OCI-LY7 (cell line): ENCODE results near the gene RASAL3. TPM values are rescaled to one million over a fixed set of nuclear protein-coding genes. Genes with fewer than 3 reads are reported as not detected.

Experiments
- BruUV-seq: library from RNA; stranded (reverse); fragments of 400-500 nt; replicated peaks from 2 replicates; lab custom pipeline; 2021; lab: Mats Ljungman, UMichigan
- CTCF ChIA-PET: fragments of 300-600 bp; sonication (Branson Sonifier 250); formaldehyde crosslinking; loops from one replicate; lab custom pipeline; 2022; ENCODE audit warnings: antibody characterized with exemption; ENCODE audit not compliant: unreplicated experiment; lab: Charles Lee
- POLR2A ChIA-PET: fragments of 300-600 bp; sonication (Branson Sonifier 250); formaldehyde crosslinking; loops from one replicate; lab custom pipeline; 2022; ENCODE audit warnings: antibody characterized with exemption; lab: Charles Lee
- DNase-seq: peaks from one replicate; pipeline ENCODE4 v3.0.0-alpha.2; 2015; ENCODE audit warnings: low spot score
- H2AFZ ChIP-seq: fragments of 200-600 bp; sonication (generic), shearing (Covaris generic); 2 replicates; pipeline ENCODE4 v1.6.1; 2014; ENCODE audit warnings: mild to moderate bottlenecking, antibody characterized with exemption, low read length, moderate library complexity
- H3K27ac ChIP-seq: fragments of 200-600 bp; sonication (generic); 2 replicates; pipeline ENCODE4 v1.5.1; 2014; ENCODE audit warnings: mixed run types, low read depth, mild to moderate bottlenecking, moderate library complexity, low read length, inconsistent platforms; ENCODE audit not compliant: poor library complexity, severe bottlenecking
- H3K36me3 ChIP-seq: fragments of 200-600 bp; sonication (generic); 2 replicates; pipeline ENCODE4 v1.6.1; 2014; ENCODE audit warnings: mild to moderate bottlenecking, antibody characterized with exemption, low read length, moderate library complexity, mixed read lengths; ENCODE audit not compliant: insufficient read depth
- H3K4me1 ChIP-seq: fragments of 200-600 bp; sonication (generic); 2 replicates; pipeline ENCODE4 v1.5.1; 2014; ENCODE audit warnings: mild to moderate bottlenecking, low read length; ENCODE audit not compliant: insufficient read depth, poor library complexity, severe bottlenecking
- H3K4me2 ChIP-seq: fragments of 200-600 bp; sonication (generic); 2 replicates; pipeline ENCODE4 v1.6.1; 2014; ENCODE audit warnings: mild to moderate bottlenecking, low read length
- H3K4me3 ChIP-seq: fragments of 200-600 bp; sonication (generic); 2 replicates; pipeline ENCODE4 v1.5.1; 2014; ENCODE audit warnings: mild to moderate bottlenecking, low read depth, low read length; ENCODE audit not compliant: poor library complexity, severe bottlenecking
- H3K79me2 ChIP-seq: fragments of 200-600 bp; sonication (generic); 2 replicates; pipeline ENCODE4 v1.6.1; 2016; ENCODE audit warnings: low read depth, mild to moderate bottlenecking, low read length, moderate library complexity, mixed read lengths; ENCODE audit not compliant: insufficient read depth
- H3K9me2 ChIP-seq: fragments of 200-600 bp; sonication (generic); 2 replicates; pipeline ENCODE4 v1.6.1; 2016; ENCODE audit warnings: mild to moderate bottlenecking, low read length, mixed read lengths; ENCODE audit not compliant: insufficient read depth
- H3K9me3 ChIP-seq: fragments of 200-600 bp; sonication (generic); 2 replicates; pipeline ENCODE4 v1.6.1; 2014; ENCODE audit warnings: mild to moderate bottlenecking, mixed run types, low read length, mixed read lengths
- H4K20me1 ChIP-seq: fragments of 200-600 bp; sonication (generic); 2 replicates; pipeline ENCODE4 v1.6.1; 2014; ENCODE audit warnings: mild to moderate bottlenecking, antibody characterized with exemption, low read length, moderate library complexity, mixed read lengths; ENCODE audit not compliant: insufficient read depth
- EZH2phosphoT487 ChIP-seq: fragments of 200-600 bp; sonication (generic); IDR thresholded peaks from 2 replicates; pipeline ENCODE4 v1.6.1; 2018; ENCODE audit warnings: low read depth, borderline replicate concordance, mild to moderate bottlenecking, mixed run types, antibody characterized with exemption, low read length, moderate library complexity, mixed read lengths
- intact Hi-C: fragments of 100-400 bp; cut with micrococcal nuclease; formaldehyde crosslinking; loops from one replicate; pipeline ENCODE4 v1.10.0; 2022; ENCODE audit not compliant: unreplicated experiment
- total RNA-seq, 2 experiments: library from RNA; depleted of rRNA in 1 of 2; stranded (reverse); fragments of >200 nt in 1 of 2; shearing (Covaris generic) in 1 of 2; gene quantifications; 2 replicates each; pipeline ENCODE4 v1.2.3, GENCODE V29; 2014 to 2022
- TF ChIP-seq, protein P1 (sequence below): fragments of 200-600 bp; sonication (generic); conservative IDR thresholded peaks from 2 replicates; pipeline ENCODE4 v1.5.1; 2014; ENCODE audit warnings: mild to moderate bottlenecking, antibody characterized with exemption, low read length, moderate library complexity, mixed read lengths

Gene RASAL3
- total RNA-seq, 2 experiments from 2014 or later: 28.3 to 53.3 TPM

DNA sequence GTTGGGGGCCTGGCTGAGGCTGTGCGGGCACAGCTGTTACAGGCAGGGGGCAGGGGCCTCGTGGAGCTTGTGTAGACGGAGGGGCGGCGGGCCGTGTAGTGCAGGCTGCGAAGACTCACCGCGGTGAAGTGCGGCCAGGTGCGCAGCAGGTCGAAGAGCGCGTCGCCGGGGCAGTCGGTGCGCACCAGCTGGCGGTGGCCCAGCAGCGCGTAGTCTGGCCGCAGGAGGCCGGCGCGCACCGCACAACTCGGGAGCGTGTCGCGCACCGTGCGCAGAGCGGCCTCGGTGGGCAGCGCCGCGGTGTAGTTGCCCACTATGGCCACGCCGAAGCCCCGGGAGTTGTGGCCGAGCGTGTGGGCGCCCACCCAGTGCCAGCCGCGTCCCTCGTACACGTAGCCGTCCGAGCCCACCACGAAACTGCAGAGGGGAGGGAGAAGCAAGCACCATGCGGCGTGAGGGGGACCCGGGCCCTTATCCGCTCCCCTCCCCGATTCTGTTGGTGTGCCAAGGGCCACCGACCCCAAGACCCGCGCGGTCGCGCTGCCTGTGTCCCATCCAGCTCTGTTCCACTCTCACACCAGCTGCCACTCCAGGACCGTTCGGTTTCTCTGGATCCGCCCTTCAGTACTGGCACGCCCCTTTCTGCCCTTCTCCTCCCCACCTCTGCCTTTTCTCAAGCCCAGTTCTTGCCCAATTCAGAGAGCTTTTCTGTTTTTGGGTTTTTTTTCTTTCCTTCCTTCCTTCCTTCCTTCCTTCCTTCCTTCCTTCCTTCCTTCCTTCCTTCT lies 5.4 kb upstream of the RASAL3 start:
- no peak for TF ChIP-seq EZH2phosphoT487
- TF ChIP-seq, protein P1, sequence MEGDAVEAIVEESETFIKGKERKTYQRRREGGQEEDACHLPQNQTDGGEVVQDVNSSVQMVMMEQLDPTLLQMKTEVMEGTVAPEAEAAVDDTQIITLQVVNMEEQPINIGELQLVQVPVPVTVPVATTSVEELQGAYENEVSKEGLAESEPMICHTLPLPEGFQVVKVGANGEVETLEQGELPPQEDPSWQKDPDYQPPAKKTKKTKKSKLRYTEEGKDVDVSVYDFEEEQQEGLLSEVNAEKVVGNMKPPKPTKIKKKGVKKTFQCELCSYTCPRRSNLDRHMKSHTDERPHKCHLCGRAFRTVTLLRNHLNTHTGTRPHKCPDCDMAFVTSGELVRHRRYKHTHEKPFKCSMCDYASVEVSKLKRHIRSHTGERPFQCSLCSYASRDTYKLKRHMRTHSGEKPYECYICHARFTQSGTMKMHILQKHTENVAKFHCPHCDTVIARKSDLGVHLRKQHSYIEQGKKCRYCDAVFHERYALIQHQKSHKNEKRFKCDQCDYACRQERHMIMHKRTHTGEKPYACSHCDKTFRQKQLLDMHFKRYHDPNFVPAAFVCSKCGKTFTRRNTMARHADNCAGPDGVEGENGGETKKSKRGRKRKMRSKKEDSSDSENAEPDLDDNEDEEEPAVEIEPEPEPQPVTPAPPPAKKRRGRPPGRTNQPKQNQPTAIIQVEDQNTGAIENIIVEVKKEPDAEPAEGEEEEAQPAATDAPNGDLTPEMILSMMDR: no peak
- Histone ChIP-seq H2AFZ (no peak overlapping the region), H3K9me2 (no peaks in the 10 kb centered on the region), H3K36me3 (no peaks in the 10 kb centered on the region), H3K27ac (no peak overlapping the region), H3K4me1 (peaks cover 31% of the 10 kb centered on the region), H3K79me2 (no peaks in the 10 kb centered on the region; the same call in 1 of the 2 replicates), H3K4me3 (no peak overlapping the region), H3K9me3 (no peaks in the 10 kb centered on the region), H4K20me1 (no peaks in the 10 kb centered on the region), H3K4me2 (no peak overlapping the region)
- ChIA-PET POLR2A (no interaction called here), CTCF (no interaction called here)
- no peak for DNase-seq
- intact Hi-C loops: loop anchor here (10.0 kb wide), 1 partner anchor 85 kb away; no protein-coding TSS in a partner anchor
- no TSS peak for BruUV-seq

DNA sequence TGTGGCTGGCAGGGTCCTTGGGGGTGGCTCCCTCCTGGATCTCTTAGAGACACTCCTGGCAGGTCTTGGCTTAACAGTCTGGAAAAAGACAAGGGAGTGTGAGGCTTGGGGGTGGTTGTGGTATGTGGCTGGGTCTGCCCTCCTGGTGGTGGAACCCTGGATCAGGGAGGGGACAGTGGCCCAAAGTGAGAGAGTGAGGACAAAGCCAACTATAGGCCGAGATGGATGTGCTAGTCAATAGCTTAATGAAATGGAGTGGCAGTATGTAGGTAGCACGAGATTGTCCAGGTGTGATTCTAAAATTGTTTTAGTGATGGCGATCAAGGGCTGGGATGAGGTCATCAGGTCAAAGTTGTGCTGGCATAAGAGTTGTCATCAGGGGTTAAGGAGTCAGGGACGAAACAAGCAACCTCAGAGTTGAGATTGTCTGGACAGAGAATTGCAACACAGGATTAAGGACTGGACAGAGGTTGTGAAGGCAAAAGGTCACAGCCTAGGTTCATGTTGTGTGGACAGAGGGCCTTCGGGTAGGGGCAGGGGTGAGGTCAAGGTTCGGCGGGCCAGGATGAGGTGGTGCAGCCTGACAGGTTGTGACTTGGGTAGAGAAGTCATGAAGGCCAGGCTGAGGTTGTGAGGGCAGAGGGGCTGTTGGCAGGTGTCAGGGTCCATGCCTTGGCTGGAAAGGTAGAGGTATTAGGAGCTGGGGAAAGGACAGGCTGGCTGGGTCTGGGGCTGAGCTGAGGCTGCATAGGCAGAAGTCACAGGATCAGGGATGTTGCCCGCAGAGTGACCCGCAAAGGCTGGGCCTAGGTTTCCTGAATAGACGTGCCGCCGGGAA lies 4.5 kb upstream of the RASAL3 start:
- no peaks in the 10 kb centered on the region for H4K20me1 ChIP-seq
- H3K4me3 ChIP-seq: no peak overlapping the region
- no peak overlapping the region for H2AFZ ChIP-seq
- no peak for DNase-seq
- H3K9me2 ChIP-seq: no peaks in the 10 kb centered on the region
- H3K36me3 ChIP-seq: no peaks in the 10 kb centered on the region
- BruUV-seq: no TSS peak
- peaks cover 32% of the 10 kb centered on the region for H3K4me1 ChIP-seq
- CTCF ChIA-PET: no interaction called here
- intact Hi-C loops: loop anchor here (10.0 kb wide), 1 partner anchor 86 kb away; no protein-coding TSS in a partner anchor
- POLR2A ChIA-PET: no interaction called here
- TF ChIP-seq EZH2phosphoT487: no peak
- TF ChIP-seq, protein P1: no peak
- no peaks in the 10 kb centered on the region; the same call in 1 of the 2 replicates for H3K79me2 ChIP-seq
- H3K9me3 ChIP-seq: no peaks in the 10 kb centered on the region
- H3K27ac ChIP-seq: no peak overlapping the region
- no peak overlapping the region for H3K4me2 ChIP-seq
